Measurements from ENCODE around the gene CPNE8.

- TF ChIP-seq CTCF (IDR thresholded peaks at IDR 0.05; ENCODE audit: insufficient read depth, low read depth, low read length) = no peak
- no peak for TF ChIP-seq EZH2 (IDR thresholded peaks at IDR 0.05; ENCODE audit: insufficient read depth, low read length)
Observed at GRCh38 chr12:38949363-38949762, 44.0 kb upstream of the CPNE8 start.
